HG03354 (cell line): ENCODE measurements around the gene TP53TG5.
A peak's percentile ranks its signal among the peaks of the same experiment; 100 is the strongest.
"Not testable (repeated sequence)": the region's sequence is repeated elsewhere in the genome, so short reads cannot be mapped to it uniquely, and the experiment has no call there.

Experiments used
- ATAC-seq: cut with Tn5 transposase; IDR thresholded peaks from one replicate; pipeline ENCODE4 v1.9.1; 2021; ENCODE audit warnings: mild to moderate bottlenecking; ENCODE audit not compliant: unreplicated experiment, poor library complexity, severe bottlenecking

TP53TG5 gene

GRCh38 chr20:45368221-45368980, 9.7 kb downstream of the TP53TG5 start:
- ATAC-seq = peak; percentile 86

- no peak for ATAC-seq
Measured at GRCh38 chr20:45367126-45367525, 11.0 kb downstream of the TP53TG5 start.

- no peak for ATAC-seq
Measured at GRCh38 chr20:45366631-45367030, 11.5 kb downstream of the TP53TG5 start.

- no peak for ATAC-seq
Measured at GRCh38 chr20:45366192-45366591, 11.9 kb downstream of the TP53TG5 start.

DNA sequence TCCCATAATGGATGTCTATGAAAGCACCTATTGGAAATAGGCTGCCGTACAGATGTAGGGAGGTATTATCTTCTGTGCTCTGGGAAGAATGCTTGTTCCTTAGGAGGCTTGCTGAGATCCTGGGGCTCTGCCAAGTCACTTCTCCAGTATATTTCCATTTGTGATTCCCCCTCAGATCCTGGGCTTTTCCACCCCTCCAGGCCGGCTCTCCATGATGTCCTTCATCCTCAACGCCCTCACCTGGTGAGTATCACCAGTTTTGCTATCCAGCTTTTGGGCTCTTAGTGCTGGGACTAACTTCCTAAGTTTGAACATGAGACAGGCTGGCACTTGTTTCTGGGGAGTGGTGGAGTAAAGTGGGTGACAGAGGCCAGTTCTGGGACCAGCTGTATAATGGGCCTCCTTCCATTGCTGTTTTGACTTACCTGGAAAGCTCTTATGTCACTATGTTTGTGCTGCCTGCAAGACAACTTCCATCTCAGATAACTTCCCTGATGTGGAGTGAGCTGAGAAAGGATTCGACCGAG, 12.6 kb downstream of the TP53TG5 start:
- no peak for ATAC-seq

GRCh38 chr20:45363611-45364492, 14.3 kb downstream of the TP53TG5 start:
- ATAC-seq = no peak

- ATAC-seq = peak; percentile 88
Measured at GRCh38 chr20:45362804-45363610, 15.1 kb downstream of the TP53TG5 start, which contains the start of gene SYS1. SYS1 (plus strand) TSS chr20:45363156; CDS start chr20:45363532, 376 bp downstream.

DNA sequence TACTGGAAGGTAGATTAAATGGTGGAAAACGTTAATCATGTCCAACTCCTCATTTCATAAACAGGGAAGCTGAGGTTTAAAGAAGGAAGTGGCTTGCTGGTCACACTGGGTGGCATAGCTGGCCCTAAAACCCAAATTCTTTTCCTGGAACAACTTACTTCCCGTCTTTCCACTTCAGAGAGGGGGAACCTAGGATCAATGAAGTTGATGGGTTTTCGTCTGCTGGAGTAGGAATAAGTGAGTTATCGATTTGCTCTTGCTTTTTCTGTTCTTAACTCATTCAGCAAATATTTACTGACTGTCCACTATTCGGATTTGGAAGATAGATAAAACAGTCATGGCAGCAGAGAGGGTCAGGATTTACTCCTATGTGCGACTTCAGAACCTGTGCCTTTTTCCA, 16.3 kb downstream of the TP53TG5 start:
- no peak for ATAC-seq

DNA sequence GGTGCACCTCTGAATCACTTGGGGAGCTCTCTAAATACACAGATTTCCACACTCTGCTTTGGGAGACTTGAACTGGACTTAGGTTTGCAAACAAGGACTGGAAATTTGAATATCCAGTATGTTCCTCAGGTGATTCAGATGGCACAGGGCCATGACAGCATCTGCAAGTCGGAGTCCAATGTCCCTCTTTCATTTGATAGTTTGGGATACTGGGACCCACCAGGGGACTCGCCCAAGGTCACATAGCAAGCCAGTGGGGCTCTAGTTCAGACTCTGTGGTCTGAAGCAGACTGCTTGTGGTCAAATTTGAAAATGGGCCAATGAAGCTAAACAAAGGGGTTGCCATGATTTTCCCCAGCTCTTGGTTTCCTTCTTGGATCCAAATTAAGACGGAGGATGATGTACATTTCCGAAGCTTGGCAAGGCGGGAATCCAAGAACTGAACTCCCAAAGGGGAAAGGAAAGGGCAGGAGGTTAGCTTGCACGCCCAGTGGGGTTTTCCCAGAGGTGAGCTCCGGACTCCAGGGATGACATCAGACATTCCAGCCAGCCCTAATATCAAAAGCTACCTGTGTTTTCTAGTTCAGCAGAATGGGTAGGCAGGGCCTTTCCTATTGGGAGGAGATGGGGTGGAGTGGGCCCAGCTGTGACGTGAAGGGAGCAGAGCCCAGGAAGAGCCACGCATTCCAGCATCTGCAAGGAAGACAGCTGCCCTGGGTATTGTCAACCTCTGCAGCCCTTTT, 18.5 kb downstream of the TP53TG5 start:
- no peak for ATAC-seq

GRCh38 chr20:45359069-45359405, 19.1 kb downstream of the TP53TG5 start:
- no peak for ATAC-seq

DNA sequence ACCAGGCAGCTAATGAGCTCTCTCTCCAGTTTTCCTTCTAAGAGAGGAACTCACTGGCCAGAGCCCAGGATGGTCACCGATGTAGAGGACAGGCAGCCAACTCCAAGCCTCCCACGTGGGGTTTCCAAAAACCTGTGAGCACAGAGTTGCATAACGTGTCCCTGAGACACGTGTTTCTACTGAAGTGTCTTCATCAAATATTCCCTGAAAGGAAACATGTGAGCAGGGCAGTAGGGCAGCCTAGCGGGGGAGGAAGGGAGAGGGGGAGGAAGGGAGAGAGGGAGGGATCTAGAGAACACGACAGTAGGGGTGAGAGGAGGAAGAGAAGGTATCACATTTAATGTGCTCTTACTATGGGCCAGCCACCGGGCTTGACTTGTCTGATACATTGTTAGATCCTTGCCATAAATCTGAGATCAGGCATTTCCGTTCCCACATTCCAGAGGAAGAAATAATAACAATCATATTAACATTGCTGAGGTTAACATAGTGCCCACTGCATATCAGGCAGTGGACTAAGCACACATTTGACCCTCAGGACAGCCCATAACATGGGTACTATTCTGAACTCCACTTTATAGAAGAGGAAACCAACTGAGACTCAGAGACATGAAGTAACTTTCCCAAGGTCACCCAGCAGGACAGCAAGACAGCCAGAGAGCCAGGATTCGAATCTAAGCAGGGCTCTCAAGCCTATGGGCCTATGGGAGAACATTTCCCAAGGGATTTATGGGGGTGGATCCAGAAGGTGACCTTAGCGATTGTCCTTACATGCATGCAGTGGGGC, 19.6 kb downstream of the TP53TG5 start:
- no peak for ATAC-seq

- no peak for ATAC-seq
Measured at GRCh38 chr20:45355209-45356084, 22.7 kb downstream of the TP53TG5 start.

GRCh38 chr20:45354423-45355208, 23.5 kb downstream of the TP53TG5 start:
- ATAC-seq = no peak

DNA sequence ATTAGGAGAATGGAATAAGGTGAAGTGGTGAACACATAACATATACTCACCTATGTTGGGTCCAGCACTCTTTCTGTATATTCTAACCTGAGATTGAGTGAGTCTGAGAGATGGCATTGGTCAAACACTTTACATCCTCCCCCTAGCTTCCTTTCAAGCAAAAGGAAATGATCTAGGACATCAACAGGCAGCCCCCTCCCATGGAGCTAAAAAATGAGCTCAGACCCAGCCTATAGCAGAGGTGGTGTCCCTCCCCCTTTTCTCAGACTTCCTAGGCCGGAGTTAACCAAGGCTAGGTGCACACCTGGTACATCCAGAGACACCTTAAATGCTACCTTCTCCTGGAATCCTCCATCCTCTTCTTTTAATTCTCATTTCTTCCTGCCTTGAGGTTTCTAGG, 24.4 kb downstream of the TP53TG5 start:
- no peak for ATAC-seq

- ATAC-seq = no peak
Measured at GRCh38 chr20:45352729-45353128, 25.4 kb downstream of the TP53TG5 start.

GRCh38 chr20:45350795-45351194, 27.3 kb downstream of the TP53TG5 start:
- not testable (repeated sequence) for ATAC-seq

DNA sequence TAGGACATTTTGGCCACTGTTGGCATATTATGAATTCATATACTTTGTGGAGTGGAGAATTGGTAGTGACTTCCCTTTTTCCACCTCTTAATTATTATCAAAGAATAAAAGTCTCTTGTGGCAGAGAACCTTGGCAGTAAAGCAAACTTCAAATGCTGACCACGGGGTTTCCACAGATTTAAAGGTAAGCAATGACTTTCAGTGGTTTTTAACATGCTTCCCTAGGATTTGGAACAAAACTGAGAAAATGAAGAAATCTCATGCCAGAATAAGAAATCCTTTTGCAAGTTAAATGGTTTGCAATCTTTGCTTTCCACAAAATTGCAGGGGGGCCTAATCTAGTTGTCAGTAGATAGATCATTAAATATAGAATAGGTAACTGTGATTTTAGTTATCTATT, 27.9 kb downstream of the TP53TG5 start:
- ATAC-seq = no peak
